ENCODE data around the gene RAD51B. TPM values are rescaled to one million over a fixed set of nuclear protein-coding genes. Genes with fewer than 3 reads are reported as not detected.

RAD51B gene
- total and polyA plus RNA-seq, 8 donors, result 10.8 to 18.3 (median 14.1) TPM

DNA sequence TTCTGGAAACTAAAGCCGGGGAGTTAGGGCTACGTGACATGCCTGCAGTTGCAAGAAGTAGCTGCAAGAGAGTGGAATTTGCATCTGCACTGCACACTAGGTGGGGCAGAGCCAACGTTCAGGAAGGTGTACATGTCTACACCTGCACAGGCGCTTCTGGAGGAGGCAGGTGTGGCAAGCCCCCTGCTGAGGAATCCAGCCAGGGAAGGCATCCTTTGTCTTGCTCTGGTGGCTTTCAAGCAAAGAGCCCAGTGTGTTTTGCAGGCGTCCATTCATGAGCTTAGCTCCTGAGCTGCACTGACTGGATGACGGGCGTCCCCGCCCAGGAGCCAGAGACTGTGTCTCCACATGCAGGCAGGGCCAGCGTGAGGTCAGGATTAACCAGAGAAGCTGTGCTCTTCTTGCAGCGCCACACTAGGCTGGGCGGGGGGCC is 856.9 kb downstream of the RAD51B start:
- Histone ChIP-seq H3K4me1 (peaks cover 19 to 28% of the 10 kb centered on the region in 2 donors), H3K27ac (no peak overlapping the region), H3K4me3 (no peak overlapping the region), H3K9me3 (no peaks in the 10 kb centered on the region), H3K36me3 (no peaks in the 10 kb centered on the region), H3K27me3 (no peaks in the 10 kb centered on the region)
- TF ChIP-seq, protein P1, sequence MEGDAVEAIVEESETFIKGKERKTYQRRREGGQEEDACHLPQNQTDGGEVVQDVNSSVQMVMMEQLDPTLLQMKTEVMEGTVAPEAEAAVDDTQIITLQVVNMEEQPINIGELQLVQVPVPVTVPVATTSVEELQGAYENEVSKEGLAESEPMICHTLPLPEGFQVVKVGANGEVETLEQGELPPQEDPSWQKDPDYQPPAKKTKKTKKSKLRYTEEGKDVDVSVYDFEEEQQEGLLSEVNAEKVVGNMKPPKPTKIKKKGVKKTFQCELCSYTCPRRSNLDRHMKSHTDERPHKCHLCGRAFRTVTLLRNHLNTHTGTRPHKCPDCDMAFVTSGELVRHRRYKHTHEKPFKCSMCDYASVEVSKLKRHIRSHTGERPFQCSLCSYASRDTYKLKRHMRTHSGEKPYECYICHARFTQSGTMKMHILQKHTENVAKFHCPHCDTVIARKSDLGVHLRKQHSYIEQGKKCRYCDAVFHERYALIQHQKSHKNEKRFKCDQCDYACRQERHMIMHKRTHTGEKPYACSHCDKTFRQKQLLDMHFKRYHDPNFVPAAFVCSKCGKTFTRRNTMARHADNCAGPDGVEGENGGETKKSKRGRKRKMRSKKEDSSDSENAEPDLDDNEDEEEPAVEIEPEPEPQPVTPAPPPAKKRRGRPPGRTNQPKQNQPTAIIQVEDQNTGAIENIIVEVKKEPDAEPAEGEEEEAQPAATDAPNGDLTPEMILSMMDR (IDR thresholded peaks at IDR 0.05), result no peak
- intact Hi-C loops (cut with DNase I), result no loop called here
- ATAC-seq, result no peak
- DNase-seq, result no peak

DNA sequence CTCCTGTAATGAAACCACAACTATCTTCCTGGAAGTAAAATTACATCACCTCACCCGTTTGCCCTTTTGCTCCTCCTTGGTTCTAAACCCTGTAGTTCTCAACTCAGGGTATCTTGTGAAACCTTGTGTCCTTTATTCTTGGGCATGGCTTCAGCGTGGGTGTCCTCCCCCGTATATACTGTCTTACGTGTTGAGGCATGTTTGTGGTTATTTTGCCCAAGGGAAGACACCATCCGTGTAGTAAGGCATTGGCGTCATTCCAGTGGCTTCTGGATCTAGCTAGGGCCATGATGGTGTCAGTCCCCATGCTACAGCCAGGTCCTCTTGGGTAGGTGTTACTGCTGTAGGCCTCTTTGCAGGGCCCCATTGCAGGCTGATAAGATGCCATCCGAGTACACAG is 857.9 kb downstream of the RAD51B start:
- Histone ChIP-seq H3K4me3 (no peak overlapping the region), H3K27me3 (no peaks in the 10 kb centered on the region), H3K36me3 (no peaks in the 10 kb centered on the region), H3K9me3 (no peaks in the 10 kb centered on the region), H3K27ac (no peak overlapping the region), H3K4me1 (peaks cover 15 to 33% of the 10 kb centered on the region in 2 donors)
- TF ChIP-seq, protein P1 (IDR thresholded peaks at IDR 0.05), result no peak
- intact Hi-C loops (cut with DNase I), result no loop called here
- DNase-seq (no peak), ATAC-seq (no peak)

- ATAC-seq, result no peak
- Histone ChIP-seq H3K27me3 (no peaks in the 10 kb centered on the region), H3K4me3 (no peak overlapping the region), H3K36me3 (no peaks in the 10 kb centered on the region), H3K9me3 (no peaks in the 10 kb centered on the region), H3K27ac (no peak overlapping the region), H3K4me1 (peaks cover 12 to 35% of the 10 kb centered on the region in 2 donors)
- TF ChIP-seq, protein P1 (IDR thresholded peaks at IDR 0.05), result no peak
- no peak for DNase-seq
- intact Hi-C loops (cut with DNase I), result no loop called here
Observed at GRCh38 chr14:68677901-68678300, 858.3 kb downstream of the RAD51B start.

- no peaks in the 10 kb centered on the region for H3K9me3 ChIP-seq
- H3K27me3 ChIP-seq, result no peaks in the 10 kb centered on the region
- H3K36me3 ChIP-seq, result no peaks in the 10 kb centered on the region
- intact Hi-C loops (cut with DNase I), result no loop called here
- DNase-seq (no peak), ATAC-seq (no peak)
- H3K4me3 ChIP-seq, result no peak overlapping the region
- TF ChIP-seq, protein P1 (IDR thresholded peaks at IDR 0.05), result no peak
- peaks cover 16 to 41% of the 10 kb centered on the region in 2 donors for H3K4me1 ChIP-seq
- H3K27ac ChIP-seq, result no peak overlapping the region
Observed at GRCh38 chr14:68678471-68678870, 858.9 kb downstream of the RAD51B start.

- Histone ChIP-seq H3K36me3 (no peaks in the 10 kb centered on the region), H3K4me3 (no peak overlapping the region), H3K27ac (no peak overlapping the region), H3K27me3 (no peaks in the 10 kb centered on the region), H3K4me1 (peaks cover 22 to 49% of the 10 kb centered on the region in 2 donors), H3K9me3 (no peaks in the 10 kb centered on the region)
- DNase-seq (no peak), ATAC-seq (no peak)
- TF ChIP-seq, protein P1 (IDR thresholded peaks at IDR 0.05), result no peak
- intact Hi-C loops (cut with DNase I), result no loop called here
Observed at GRCh38 chr14:68679301-68679700, 859.7 kb downstream of the RAD51B start.

All from left lung (tissue), 10 donors.